ENCODE measurements around the gene EFL1. TPM values are rescaled to one million over a fixed set of nuclear protein-coding genes. Genes with fewer than 3 reads are reported as not detected.
"Not testable (repeated sequence)": the region's sequence is repeated elsewhere in the genome, so short reads cannot be mapped to it uniquely, and the experiment has no call there.

EFL1 gene
- polyA plus RNA-seq, 1 donor from 2014 or later = 16.8 TPM

GRCh38 chr15:82272154-82272553 lies 9.6 kb upstream of the EFL1 start:
- H3K27ac ChIP-seq (ENCODE audit: low read length) = no peak overlapping the region
- no peaks in the 10 kb centered on the region for H3K36me3 ChIP-seq (ENCODE audit: insufficient read depth, low read length)
- H3K9me3 ChIP-seq (ENCODE audit: low read length) = no peaks in the 10 kb centered on the region
- no peaks in the 10 kb centered on the region for H4K20me1 ChIP-seq (ENCODE audit: insufficient read depth)
- no peak overlapping the region for H3K4me2 ChIP-seq (ENCODE audit: low read length)
- H3K27me3 ChIP-seq (ENCODE audit: insufficient read depth, low read depth, low read length) = no peaks in the 10 kb centered on the region
- TF ChIP-seq EP300 (conservative IDR thresholded peaks at IDR 0.05; ENCODE audit: poor library complexity, severe bottlenecking) = no peak
- TF ChIP-seq EZH2 (IDR thresholded peaks at IDR 0.05; ENCODE audit: borderline replicate concordance, insufficient read depth, low read length, poor library complexity, severe bottlenecking) = no peak
- TF ChIP-seq TAF1 (IDR thresholded peaks at IDR 0.05; ENCODE audit: low read depth) = no peak
- TF ChIP-seq SMC3 (conservative IDR thresholded peaks at IDR 0.05; ENCODE audit: poor library complexity) = no peak
- no peak for TF ChIP-seq CTCF (IDR thresholded peaks at IDR 0.05; ENCODE audit: poor library complexity, severe bottlenecking)
- TF ChIP-seq REST (IDR thresholded peaks at IDR 0.05; ENCODE audit: borderline replicate concordance) = no peak
- TF ChIP-seq RAD21 (conservative IDR thresholded peaks at IDR 0.05) = no peak
- no peak for TF ChIP-seq POLR2AphosphoS5 (IDR thresholded peaks at IDR 0.05)
- TF ChIP-seq MXI1 (conservative IDR thresholded peaks at IDR 0.05; ENCODE audit: poor library complexity, severe bottlenecking) = no peak
- no peak overlapping the region for H3K9ac ChIP-seq (ENCODE audit: low read length)
- no peaks in the 10 kb centered on the region for H3K9me2 ChIP-seq (ENCODE audit: insufficient read depth, low read length)
- H2AFZ ChIP-seq (ENCODE audit: low read depth, low read length) = no peak overlapping the region
- no peaks in the 10 kb centered on the region for H3F3A ChIP-seq (ENCODE audit: insufficient read depth, low read length, poor library complexity, severe bottlenecking)
- H3K4me3 ChIP-seq (ENCODE audit: low read length) = no peak overlapping the region
- no peaks in the 10 kb centered on the region for H3K79me2 ChIP-seq (replicated peaks; ENCODE audit: insufficient read depth, low read length)

- not testable (repeated sequence) for H4K20me1 ChIP-seq (ENCODE audit: insufficient read depth); H3K27ac ChIP-seq (ENCODE audit: low read length); H2AFZ ChIP-seq (ENCODE audit: low read depth, low read length); H3K9ac ChIP-seq (ENCODE audit: low read length); H3K79me2 ChIP-seq (replicated peaks; ENCODE audit: insufficient read depth, low read length); H3K9me2 ChIP-seq (ENCODE audit: insufficient read depth, low read length); H3K27me3 ChIP-seq (ENCODE audit: insufficient read depth, low read depth, low read length); H3K4me2 ChIP-seq (ENCODE audit: low read length); H3F3A ChIP-seq (ENCODE audit: insufficient read depth, low read length, poor library complexity, severe bottlenecking); H3K4me3 ChIP-seq (ENCODE audit: low read length); H3K9me3 ChIP-seq (ENCODE audit: low read length); H3K36me3 ChIP-seq (ENCODE audit: insufficient read depth, low read length)
These were observed 5.9 kb upstream of the EFL1 start for GRCh38 chr15:82268454-82268853.

- H3K9me3 ChIP-seq (ENCODE audit: low read length); H3K9me2 ChIP-seq (ENCODE audit: insufficient read depth, low read length); H3K27me3 ChIP-seq (ENCODE audit: insufficient read depth, low read depth, low read length); H2AFZ ChIP-seq (ENCODE audit: low read depth, low read length); H4K20me1 ChIP-seq (ENCODE audit: insufficient read depth); H3K79me2 ChIP-seq (replicated peaks; ENCODE audit: insufficient read depth, low read length); H3K4me2 ChIP-seq (ENCODE audit: low read length); H3K27ac ChIP-seq (ENCODE audit: low read length); H3K4me3 ChIP-seq (ENCODE audit: low read length); H3F3A ChIP-seq (ENCODE audit: insufficient read depth, low read length, poor library complexity, severe bottlenecking); H3K36me3 ChIP-seq (ENCODE audit: insufficient read depth, low read length); H3K9ac ChIP-seq (ENCODE audit: low read length): not testable (repeated sequence)
These were observed 4.6 kb upstream of the EFL1 start for GRCh38 chr15:82267137-82267536.
